HG03469 (cell line): ENCODE data around the gene PIKFYVE.

Source experiments
- ATAC-seq: cut with Tn5 transposase; IDR thresholded peaks from one replicate; pipeline ENCODE4 v1.9.1; 2021; ENCODE audit warnings: mild to moderate bottlenecking, moderate library complexity, moderate number of reproducible peaks; ENCODE audit not compliant: unreplicated experiment

The PIKFYVE gene

DNA sequence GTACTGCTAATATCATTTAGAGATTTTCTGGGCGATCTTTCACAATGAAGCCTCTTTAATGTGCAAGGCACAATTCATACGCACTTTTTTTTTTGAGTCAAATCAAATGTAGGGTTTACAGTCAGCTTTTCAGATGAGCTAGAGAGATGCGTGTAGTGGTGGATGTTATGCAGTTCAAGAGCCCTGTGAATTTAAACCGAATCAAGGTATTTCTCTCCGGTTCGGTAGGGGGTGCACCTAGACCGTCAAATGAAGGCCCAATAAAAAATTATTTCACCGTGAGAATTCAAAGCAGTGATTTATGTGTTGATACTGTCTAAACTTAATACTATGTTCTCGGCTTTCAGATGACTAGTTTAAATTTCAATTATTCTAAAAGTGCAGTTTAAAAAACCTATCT, 141.6 kb downstream of the PIKFYVE start:
- ATAC-seq: no peak
